Immature natural killer cell (primary cell): ENCODE measurements around the gene LIMK2. TPM values are rescaled to one million over a fixed set of nuclear protein-coding genes. Genes with fewer than 3 reads are reported as not detected.

Experiments used
- DNase-seq, 3 donors: peaks; one replicate each; pipeline ENCODE4 v3.0.0; 2022; ENCODE audit warnings: mixed read lengths in 1 of 3
- H3K27ac Mint-ChIP-seq, 6 donors: one replicate each; pipeline ENCODE4 v1.8.0; 2020; ENCODE audit warnings: mixed read lengths in 6 of 6, mild to moderate bottlenecking in 5 of 6, inconsistent platforms in 4 of 6, moderate library complexity in 3 of 6
- H3K27me3 Mint-ChIP-seq, 3 donors: one replicate each; pipeline ENCODE4 v1.8.0; 2020 to 2021; ENCODE audit warnings: low read depth in 3 of 3, mild to moderate bottlenecking in 3 of 3, mixed read lengths in 3 of 3, moderate library complexity in 3 of 3, inconsistent platforms in 1 of 3
- H3K36me3 Mint-ChIP-seq, 3 donors: one replicate each; pipeline ENCODE4 v1.8.0; 2020; ENCODE audit warnings: mixed read lengths in 3 of 3, inconsistent platforms in 2 of 3, mild to moderate bottlenecking in 2 of 3
- H3K4me1 Mint-ChIP-seq, 2 donors: one replicate each; pipeline ENCODE4 v1.8.0; 2020; ENCODE audit warnings: inconsistent platforms in 2 of 2, mild to moderate bottlenecking in 2 of 2, mixed read lengths in 2 of 2, moderate library complexity in 1 of 2
- H3K4me3 Mint-ChIP-seq, 5 donors: one replicate each; pipeline ENCODE4 v1.8.0; 2020; ENCODE audit warnings: mild to moderate bottlenecking in 5 of 5, mixed read lengths in 5 of 5, inconsistent platforms in 3 of 5, moderate library complexity in 3 of 5
- H3K9me3 Mint-ChIP-seq, 6 donors: one replicate each; pipeline ENCODE4 v1.8.0; 2020; ENCODE audit warnings: mild to moderate bottlenecking in 6 of 6, mixed read lengths in 6 of 6, inconsistent platforms in 4 of 6, moderate library complexity in 3 of 6
- polyA plus RNA-seq, 3 donors: library from polyadenylated mRNA; unstranded; fragments of 300-500 nt; fragmentation: Illumina TruSeq; gene quantifications; one replicate each; pipeline ENCODE4 v1.2.3, GENCODE V29; 2021

LIMK2 gene
- polyA plus RNA-seq, 3 donors from 2014 or later: 4.0 to 12.9 (median 6.2) TPM

DNA sequence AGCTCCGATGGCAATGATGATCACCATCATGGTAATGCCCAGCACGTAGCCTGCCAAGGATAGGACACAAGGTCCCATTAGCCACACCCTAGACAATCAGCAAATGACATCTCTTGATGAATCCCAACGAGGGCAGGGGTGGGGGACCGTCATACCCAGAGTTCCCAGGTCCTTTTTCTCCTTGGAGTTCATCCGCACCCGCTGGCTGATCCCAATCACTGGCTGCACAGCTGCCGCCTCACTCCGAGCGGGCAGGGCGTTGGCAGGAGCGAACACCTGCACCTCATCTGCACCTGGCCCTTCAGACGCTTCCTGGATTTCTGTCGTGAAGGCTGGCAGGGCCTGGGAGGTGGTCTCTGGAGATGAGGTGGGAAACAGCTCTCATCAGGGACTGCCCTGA, 77.2 kb downstream of the LIMK2 start:
- Mint-ChIP-seq H3K27ac (peak overlapping the region; percentile 99 to 100 (median 99)), H3K4me3 (peak overlapping the region; percentile 96 to 98 (median 98)), H3K9me3 (no peaks in the 10 kb centered on the region), H3K36me3 (peaks cover 3 to 28% (median 15%) of the 10 kb centered on the region in 3 donors), H3K27me3 (peaks cover 14 to 40% (median 19%) of the 10 kb centered on the region in 3 donors), H3K4me1 (peaks cover 72 to 74% of the 10 kb centered on the region in 2 donors)
- no peak for DNase-seq

DNA sequence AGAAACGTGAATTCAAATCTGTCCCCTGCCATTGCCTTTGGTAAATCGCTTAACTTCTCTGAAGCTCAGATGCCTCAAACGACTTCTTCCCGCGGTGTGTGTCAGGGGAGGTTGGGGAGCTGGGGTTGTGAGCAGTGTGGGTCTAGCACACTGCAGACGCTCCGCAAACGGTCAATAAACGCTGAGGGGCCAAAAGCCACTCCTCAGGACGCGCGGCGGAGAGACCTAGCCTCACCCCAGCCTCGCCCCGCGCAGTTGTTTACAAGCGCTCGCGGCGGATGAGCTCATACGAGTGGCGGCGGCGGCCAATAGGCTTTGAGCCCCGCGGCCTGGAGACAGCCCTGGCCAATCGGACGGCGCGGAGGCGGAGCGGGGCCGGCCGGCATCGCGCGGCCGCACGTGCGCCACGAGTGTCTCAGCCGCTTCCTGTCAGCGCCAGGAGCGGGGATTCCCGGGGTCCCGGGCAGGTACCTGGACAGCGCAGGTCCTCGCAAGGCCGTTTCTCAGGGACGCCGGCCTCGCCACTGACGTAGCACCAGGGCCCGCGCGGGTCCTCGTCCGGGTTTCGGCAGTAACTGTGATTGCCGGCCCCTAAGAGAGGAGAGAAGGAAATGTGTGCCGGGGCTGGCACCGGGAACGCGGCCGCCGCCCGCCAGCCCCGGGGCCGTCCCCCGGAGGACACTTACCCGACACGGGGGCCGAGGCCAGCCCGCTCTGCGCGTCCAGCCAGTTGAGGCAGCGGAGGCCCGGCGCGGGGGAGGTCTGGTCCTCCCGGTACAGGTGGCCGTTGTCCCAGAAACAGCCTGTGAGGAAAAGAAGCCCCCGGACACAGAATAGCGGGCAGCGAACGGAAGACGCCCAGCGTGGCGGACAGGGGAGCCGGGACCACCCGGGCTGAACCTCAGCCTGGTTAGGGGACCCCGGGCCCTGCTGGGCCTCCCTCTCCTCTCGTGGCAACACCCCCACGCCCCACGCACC, 78.7 kb downstream of the LIMK2 start:
- peaks cover 3 to 17% (median 11%) of the 10 kb centered on the region in 3 donors for H3K36me3 Mint-ChIP-seq
- peak overlapping the region; percentile 96 to 98 (median 98) for H3K4me3 Mint-ChIP-seq

DNA sequence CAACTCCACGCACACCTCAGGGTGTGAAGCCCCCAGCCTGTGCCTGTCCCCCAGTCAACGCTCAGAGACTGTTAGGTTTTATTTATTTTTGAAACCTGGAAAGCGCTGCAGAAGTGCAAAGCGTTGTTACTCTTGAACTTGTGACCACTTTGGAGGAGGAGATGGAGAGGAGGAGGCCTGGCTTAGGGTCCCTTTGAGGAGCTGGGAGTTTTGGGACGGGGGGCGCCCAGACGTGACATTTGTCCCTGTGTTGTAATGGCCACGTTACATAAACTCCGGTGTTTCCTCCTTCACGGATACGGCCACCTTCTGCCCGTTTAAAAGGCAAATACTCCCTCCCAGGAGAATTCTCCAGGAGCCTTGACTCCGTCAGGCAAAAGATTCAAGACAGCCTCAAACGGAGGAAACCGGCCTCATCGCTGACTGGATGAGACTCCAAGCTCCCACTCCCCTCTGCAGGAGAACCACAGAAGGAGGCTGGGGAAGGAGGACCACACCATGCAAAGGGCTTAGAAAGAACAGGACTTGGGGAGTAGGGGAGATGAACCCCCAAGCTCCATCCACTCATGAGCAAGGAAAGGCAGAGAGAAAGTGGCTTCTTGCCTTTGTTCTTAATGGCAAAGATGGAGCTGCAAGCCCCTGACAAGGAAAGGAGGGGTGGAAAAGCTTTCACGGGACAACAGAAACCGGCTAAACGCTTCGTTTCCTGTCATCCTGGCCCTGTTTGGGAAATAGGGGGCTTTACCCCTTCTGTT, 79.6 kb downstream of the LIMK2 start:
- Mint-ChIP-seq H3K4me3 (peak overlapping the region; percentile 96 to 98 (median 98)), H3K27me3 (peaks cover 11 to 37% (median 19%) of the 10 kb centered on the region in 3 donors), H3K4me1 (peaks cover 51 to 54% of the 10 kb centered on the region in 2 donors), H3K36me3 (peaks cover 3 to 14% (median 11%) of the 10 kb centered on the region in 3 donors), H3K27ac (peak overlapping the region; percentile 98 to 100 (median 99)), H3K9me3 (no peaks in the 10 kb centered on the region)
- DNase-seq: peak in 1 of 3 donors; percentile 26

More for the DNA sequence above, 78.7 kb downstream of the LIMK2 start:
- H3K9me3 Mint-ChIP-seq: no peaks in the 10 kb centered on the region
- peak overlapping the region; percentile 99 to 100 (median 99) for H3K27ac Mint-ChIP-seq
- DNase-seq: peak; percentile 95 to 97 (median 96)
- peaks cover 14 to 40% (median 19%) of the 10 kb centered on the region in 3 donors for H3K27me3 Mint-ChIP-seq
- H3K4me1 Mint-ChIP-seq: peaks cover 60 to 63% of the 10 kb centered on the region in 2 donors

DNA sequence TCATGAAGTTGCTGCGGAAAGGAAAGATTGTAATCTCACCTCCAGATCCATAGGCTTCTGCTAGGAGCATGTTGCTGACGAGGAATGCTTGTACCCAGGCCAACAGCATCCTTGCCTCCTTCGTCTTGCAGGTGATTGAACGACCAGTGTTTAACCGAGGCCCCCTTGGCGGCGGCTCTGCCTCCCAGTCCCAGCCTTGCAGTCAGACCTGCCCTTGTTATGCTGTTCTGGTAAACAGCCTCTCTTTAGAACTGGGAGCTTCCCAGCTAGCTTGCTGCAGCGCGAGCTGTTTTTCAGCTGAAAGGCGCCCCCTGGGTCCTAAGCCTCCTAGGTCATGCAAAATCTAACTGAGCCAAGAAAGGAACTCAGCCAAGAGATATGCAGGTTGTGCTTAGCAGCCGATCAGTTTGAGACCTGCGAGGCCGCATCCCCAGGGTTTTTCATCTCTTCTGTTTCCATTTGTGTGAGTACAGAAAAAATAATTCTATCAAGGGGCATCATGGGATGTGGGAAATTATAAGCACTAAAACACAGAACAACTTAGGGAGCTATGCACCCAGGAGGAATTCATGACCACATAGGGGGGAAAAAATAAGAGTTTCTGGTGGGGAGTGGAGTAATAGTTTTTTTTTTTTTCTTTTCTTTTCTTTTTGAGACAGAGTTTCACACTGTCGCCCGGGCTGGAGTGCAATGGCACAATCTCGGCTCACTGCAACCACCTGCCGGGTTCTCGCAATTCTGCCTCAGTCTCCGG, 80.3 kb downstream of the LIMK2 start, which contains the start of gene PIK3IP1:
TSS of gene PIK3IP1 (minus strand) at position 253 of the 754 bp plus-strand sequence. CDS start at position 109, 144 bp downstream.
- Mint-ChIP-seq H3K9me3 (no peaks in the 10 kb centered on the region), H3K4me1 (peaks cover 46 to 49% of the 10 kb centered on the region in 2 donors), H3K27me3 (peaks cover 11 to 33% (median 19%) of the 10 kb centered on the region in 3 donors), H3K36me3 (peaks cover 3 to 14% (median 11%) of the 10 kb centered on the region in 3 donors), H3K27ac (peak within 1 kb of the TSS; percentile 98 to 100 (median 99)), H3K4me3 (peak within 1 kb of the TSS; percentile 96 to 98 (median 98))
- peak; percentile 72 to 73 (median 72) for DNase-seq

DNA sequence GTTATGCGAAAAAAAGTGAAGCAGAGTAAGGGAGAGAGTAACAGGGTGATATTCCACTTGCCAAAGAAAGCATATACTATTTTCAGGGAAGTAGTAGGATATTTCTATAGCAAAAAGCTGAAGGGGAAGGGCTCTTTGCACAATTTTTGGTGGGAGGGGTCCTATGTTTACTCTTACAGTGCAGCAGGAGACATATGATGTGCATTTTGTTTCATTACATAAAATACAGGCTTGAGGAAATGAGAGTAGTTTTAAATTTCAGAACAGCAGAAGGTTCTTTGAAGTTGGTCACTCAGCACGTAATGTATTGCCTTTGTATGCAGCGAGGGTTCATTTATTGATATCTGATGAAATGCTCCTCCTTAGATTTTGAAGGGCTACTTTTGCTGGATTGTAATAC, 83.3 kb downstream of the LIMK2 start:
- Mint-ChIP-seq H3K9me3 (no peaks in the 10 kb centered on the region), H3K4me1 (peaks cover 17 to 23% of the 10 kb centered on the region in 2 donors), H3K27ac (no peak overlapping the region), H3K4me3 (no peak overlapping the region), H3K27me3 (peaks cover 10 to 18% (median 14%) of the 10 kb centered on the region in 3 donors), H3K36me3 (peaks cover 2 to 7% (median 3%) of the 10 kb centered on the region in 3 donors)
- DNase-seq: no peak

- H3K4me3 Mint-ChIP-seq: no peak overlapping the region
- H3K4me1 Mint-ChIP-seq: peaks cover 14 to 20% of the 10 kb centered on the region in 2 donors
- H3K36me3 Mint-ChIP-seq: peaks cover 0 to 6% (median 0%) of the 10 kb centered on the region in 3 donors
- DNase-seq: no peak
- no peaks in the 10 kb centered on the region for H3K9me3 Mint-ChIP-seq
- H3K27ac Mint-ChIP-seq: no peak overlapping the region
- H3K27me3 Mint-ChIP-seq: peaks cover 9 to 14% (median 12%) of the 10 kb centered on the region in 3 donors
Measured at GRCh38 chr22:31295831-31296657, 83.9 kb downstream of the LIMK2 start.

DNA sequence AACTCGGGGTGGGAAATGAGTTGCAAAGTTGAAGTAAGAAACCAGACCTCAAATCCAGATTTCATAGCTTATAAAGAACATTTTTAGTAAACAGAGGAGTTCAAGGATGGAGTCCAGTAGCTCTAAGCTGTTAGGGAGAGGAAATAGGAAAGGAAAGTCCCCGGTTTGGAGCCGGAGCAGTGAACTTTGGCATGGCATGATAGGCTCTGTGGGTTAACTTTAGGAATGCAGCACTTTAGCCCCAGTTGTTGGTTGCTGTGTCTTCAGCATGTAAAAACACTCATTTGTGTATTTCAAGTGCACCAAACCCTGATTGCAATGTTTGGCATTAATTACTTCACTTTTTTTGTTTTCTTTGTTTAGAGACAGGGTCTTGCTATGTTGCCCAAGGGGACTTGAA, 88.8 kb downstream of the LIMK2 start:
- H3K36me3 Mint-ChIP-seq: peaks cover 0 to 6% (median 0%) of the 10 kb centered on the region in 3 donors
- no peak overlapping the region for H3K27ac Mint-ChIP-seq
- no peak overlapping the region for H3K4me3 Mint-ChIP-seq
- no peak for DNase-seq
- H3K27me3 Mint-ChIP-seq: peaks cover 0 to 5% (median 2%) of the 10 kb centered on the region in 3 donors
- no peaks in the 10 kb centered on the region for H3K4me1 Mint-ChIP-seq
- no peaks in the 10 kb centered on the region for H3K9me3 Mint-ChIP-seq

DNA sequence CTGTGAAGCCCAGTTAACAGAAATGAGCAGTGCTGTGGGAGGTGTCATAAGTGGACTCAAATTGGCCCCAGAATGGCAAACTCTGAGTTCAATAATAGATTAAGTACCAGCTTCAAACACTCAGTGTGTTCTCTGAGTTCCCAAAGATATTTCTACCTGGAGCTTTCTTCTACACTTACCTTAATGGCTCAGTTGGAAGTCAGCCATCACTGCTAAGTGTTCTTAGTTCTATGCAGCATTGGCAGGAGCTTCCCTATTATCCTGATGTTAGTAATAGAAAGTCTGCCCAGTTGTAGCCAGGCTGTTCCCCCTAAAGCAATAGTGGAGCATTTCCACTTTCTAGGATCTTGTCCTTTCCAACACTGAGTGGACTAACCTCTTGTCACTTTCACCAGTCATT, 89.9 kb downstream of the LIMK2 start:
- Mint-ChIP-seq H3K4me3 (no peak overlapping the region), H3K27me3 (peaks cover 0 to 5% (median 2%) of the 10 kb centered on the region in 3 donors), H3K9me3 (no peaks in the 10 kb centered on the region), H3K36me3 (peaks cover 0 to 6% (median 0%) of the 10 kb centered on the region in 3 donors), H3K27ac (no peak overlapping the region), H3K4me1 (no peaks in the 10 kb centered on the region)
- DNase-seq: no peak

DNA sequence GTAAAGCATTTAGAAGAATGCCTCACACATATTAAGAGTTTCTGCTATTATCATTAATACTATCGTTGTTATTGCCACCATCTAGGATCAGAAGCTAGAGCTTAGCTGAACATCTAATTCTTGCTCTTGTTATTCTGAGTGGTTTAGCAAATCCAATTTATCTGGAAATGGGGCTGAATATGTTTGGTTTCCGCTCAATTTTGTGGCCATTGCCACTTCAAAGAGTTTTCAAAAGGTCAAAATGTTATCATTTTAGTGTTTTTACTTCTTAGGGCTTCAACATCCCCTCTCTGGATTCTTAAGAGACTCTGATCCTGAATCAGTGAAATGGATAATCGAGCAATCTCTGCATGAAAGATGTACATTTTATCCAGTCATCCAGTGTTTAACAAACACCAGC, 90.4 kb downstream of the LIMK2 start:
- Mint-ChIP-seq H3K4me3 (no peak overlapping the region), H3K36me3 (peaks cover 0 to 6% (median 0%) of the 10 kb centered on the region in 3 donors), H3K4me1 (no peaks in the 10 kb centered on the region), H3K27me3 (peaks cover 0 to 5% (median 2%) of the 10 kb centered on the region in 3 donors), H3K9me3 (no peaks in the 10 kb centered on the region), H3K27ac (no peak overlapping the region)
- no peak for DNase-seq

DNA sequence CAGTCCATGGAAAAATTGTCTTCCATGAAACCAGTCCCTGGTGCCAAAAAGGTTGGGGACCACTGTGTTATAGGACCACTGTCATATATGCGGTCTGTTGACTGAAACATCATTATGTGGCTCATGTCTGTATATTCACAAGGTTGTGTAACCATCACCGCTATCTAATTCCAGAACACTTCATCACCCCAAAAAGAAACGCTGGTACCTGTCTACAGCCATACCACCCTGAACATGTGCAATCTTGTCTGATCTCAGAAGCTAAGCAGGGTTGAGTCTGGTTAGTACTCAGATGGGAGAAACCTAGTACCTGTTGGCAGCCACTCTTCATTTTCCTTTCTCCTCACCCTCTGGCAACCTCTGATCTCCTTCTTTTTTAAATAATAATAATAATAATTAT, 93.1 kb downstream of the LIMK2 start:
- H3K27ac Mint-ChIP-seq: no peak overlapping the region
- no peaks in the 10 kb centered on the region for H3K36me3 Mint-ChIP-seq
- no peak overlapping the region for H3K4me3 Mint-ChIP-seq
- H3K27me3 Mint-ChIP-seq: peaks cover 0 to 5% (median 2%) of the 10 kb centered on the region in 3 donors
- DNase-seq: no peak
- peaks cover 0 to 8% of the 10 kb centered on the region in 2 donors for H3K4me1 Mint-ChIP-seq
- H3K9me3 Mint-ChIP-seq: no peaks in the 10 kb centered on the region

DNA sequence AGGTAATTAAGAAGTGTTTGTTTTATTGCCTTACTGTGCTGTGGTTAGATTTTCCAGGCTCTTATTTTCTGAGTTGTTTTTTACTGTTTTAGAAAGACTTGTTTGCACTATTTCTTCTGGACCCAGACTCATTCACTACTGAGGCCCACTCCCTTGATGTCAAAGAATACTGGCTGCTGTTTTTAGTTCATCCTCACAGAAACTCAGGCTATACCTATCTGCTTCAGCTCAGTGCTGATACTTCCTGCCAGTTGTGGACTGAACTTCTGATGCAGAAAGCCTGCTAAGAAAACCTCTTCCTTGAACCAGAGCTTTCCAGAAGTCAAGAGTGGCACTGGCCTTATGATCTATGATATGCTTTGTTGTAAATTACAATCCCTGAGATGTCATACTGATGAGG, 96.1 kb downstream of the LIMK2 start:
- Mint-ChIP-seq H3K4me1 (peaks cover under 1 to 8% of the 10 kb centered on the region in 2 donors), H3K27ac (peak overlapping the region in 1 of 6 donors; percentile 36), H3K4me3 (no peak overlapping the region), H3K9me3 (no peaks in the 10 kb centered on the region), H3K27me3 (peaks cover 0 to 2% (median 0%) of the 10 kb centered on the region in 3 donors), H3K36me3 (peaks cover 0 to 5% (median 0%) of the 10 kb centered on the region in 3 donors)
- no peak for DNase-seq
